ENCODE measurements around the gene ZNRF3.

DNA sequence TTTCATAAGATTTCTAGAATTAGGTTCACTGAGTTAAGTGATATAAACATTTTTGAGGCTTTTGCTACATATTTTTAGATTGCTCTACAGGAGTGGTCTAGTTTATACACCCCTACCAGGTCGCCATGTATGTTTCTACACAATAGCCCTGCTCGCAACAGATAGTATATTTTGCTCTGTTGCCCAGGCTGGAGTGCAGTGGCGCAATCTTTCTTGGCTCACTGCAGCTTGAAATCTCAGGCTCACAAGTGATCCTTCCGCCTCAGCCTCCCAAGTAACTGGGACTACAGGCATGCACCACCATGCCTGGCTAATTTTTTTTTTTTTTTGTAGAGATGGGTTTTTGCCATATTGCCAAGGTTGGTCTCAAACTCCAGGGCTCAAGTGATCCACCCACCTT, 10.4 kb downstream of the ZNRF3 start:
- TF ChIP-seq, protein P1, sequence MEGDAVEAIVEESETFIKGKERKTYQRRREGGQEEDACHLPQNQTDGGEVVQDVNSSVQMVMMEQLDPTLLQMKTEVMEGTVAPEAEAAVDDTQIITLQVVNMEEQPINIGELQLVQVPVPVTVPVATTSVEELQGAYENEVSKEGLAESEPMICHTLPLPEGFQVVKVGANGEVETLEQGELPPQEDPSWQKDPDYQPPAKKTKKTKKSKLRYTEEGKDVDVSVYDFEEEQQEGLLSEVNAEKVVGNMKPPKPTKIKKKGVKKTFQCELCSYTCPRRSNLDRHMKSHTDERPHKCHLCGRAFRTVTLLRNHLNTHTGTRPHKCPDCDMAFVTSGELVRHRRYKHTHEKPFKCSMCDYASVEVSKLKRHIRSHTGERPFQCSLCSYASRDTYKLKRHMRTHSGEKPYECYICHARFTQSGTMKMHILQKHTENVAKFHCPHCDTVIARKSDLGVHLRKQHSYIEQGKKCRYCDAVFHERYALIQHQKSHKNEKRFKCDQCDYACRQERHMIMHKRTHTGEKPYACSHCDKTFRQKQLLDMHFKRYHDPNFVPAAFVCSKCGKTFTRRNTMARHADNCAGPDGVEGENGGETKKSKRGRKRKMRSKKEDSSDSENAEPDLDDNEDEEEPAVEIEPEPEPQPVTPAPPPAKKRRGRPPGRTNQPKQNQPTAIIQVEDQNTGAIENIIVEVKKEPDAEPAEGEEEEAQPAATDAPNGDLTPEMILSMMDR (IDR thresholded peaks at IDR 0.05): no peak
- TF ChIP-seq EZH2 (IDR thresholded peaks at IDR 0.05): no peak
